K562 (cell line): ENCODE data around the gene THRSP. TPM values are rescaled to one million over a fixed set of nuclear protein-coding genes. Genes with fewer than 3 reads are reported as not detected.

Experiments used
- ARNT ChIP-seq, 2 experiments: fragments of 450-650 bp; IDR thresholded peaks; 2 replicates each; pipeline ENCODE4 v1.6.1; 2016; ENCODE audit warnings: mild to moderate bottlenecking in 1 of 2
- ATF7 ChIP-seq: fragments of 450-650 bp; IDR thresholded peaks from 2 replicates; pipeline ENCODE4 v1.7.1; 2014; ENCODE audit warnings: mild to moderate bottlenecking, moderate library complexity
- BCL6 ChIP-seq: fragments of 250-450 bp; sonication (Bioruptor Pico); IDR thresholded peaks from 2 replicates; pipeline ENCODE4 v1.4.0; 2020
- CEBPB ChIP-seq: fragments of 450-650 bp; IDR thresholded peaks from 2 replicates; pipeline ENCODE4 v1.6.1; 2016; ENCODE audit warnings: missing genetic modification characterization, missing compliant biosample characterization
- EHMT2 ChIP-seq: fragments of 450-650 bp; IDR thresholded peaks from 2 replicates; pipeline ENCODE4 v1.6.1; 2018; ENCODE audit warnings: antibody characterized with exemption
- EP400 ChIP-seq: fragments of 450-650 bp; IDR thresholded peaks from 2 replicates; pipeline ENCODE4 v1.6.1; 2017; ENCODE audit warnings: antibody characterized with exemption, mild to moderate bottlenecking, moderate library complexity
- FOXK2 ChIP-seq, 2 experiments: fragments of 450-650 bp; IDR thresholded peaks in 1 of 2; conservative IDR thresholded peaks in 1 of 2; 2 replicates each; pipeline ENCODE4 v1.6.1; 2016; ENCODE audit warnings: low read depth in 2 of 2, mild to moderate bottlenecking in 1 of 2
- HDAC2 ChIP-seq: fragments of 450-650 bp; IDR thresholded peaks from 2 replicates; pipeline ENCODE4 v1.6.1; 2016; ENCODE audit warnings: mild to moderate bottlenecking
- KAT7 ChIP-seq: sonication (generic); formaldehyde crosslinking; IDR thresholded peaks from 2 replicates; pipeline ENCODE4 v1.8.0; 2022; ENCODE audit warnings: missing genetic modification reagents, mild to moderate bottlenecking, borderline replicate concordance
- L3MBTL2 ChIP-seq: fragments of 450-650 bp; IDR thresholded peaks from 2 replicates; pipeline ENCODE4 v1.6.1; 2016; ENCODE audit warnings: mild to moderate bottlenecking, moderate library complexity
- NCOA4 ChIP-seq: fragments of 450-650 bp; IDR thresholded peaks from 2 replicates; pipeline ENCODE4 v1.6.1; 2018; ENCODE audit warnings: mild to moderate bottlenecking; ENCODE audit not compliant: partially characterized antibody
- NCOA6 ChIP-seq: fragments of 450-650 bp; IDR thresholded peaks from 2 replicates; pipeline ENCODE4 v1.6.1; 2017; ENCODE audit warnings: mild to moderate bottlenecking
- POLR2B ChIP-seq: fragments of 450-650 bp; IDR thresholded peaks from 2 replicates; pipeline ENCODE4 v1.6.1; 2018; ENCODE audit warnings: low read depth; ENCODE audit not compliant: partially characterized antibody
- SUPT5H ChIP-seq: fragments of 450-650 bp; IDR thresholded peaks from 2 replicates; pipeline ENCODE4 v1.6.1; 2016
- TBL1XR1 ChIP-seq, 2 experiments: IDR thresholded peaks; 2 replicates each; pipeline ENCODE4 v1.6.1; 2012; ENCODE audit warnings: improper control_type of control experiment in 2 of 2, low read length in 2 of 2, mild to moderate bottlenecking in 1 of 2
- TOE1 ChIP-seq, 2 experiments: fragments of 450-650 bp in 1 of 2; sonication (generic) in 1 of 2; formaldehyde crosslinking in 1 of 2; IDR thresholded peaks; 2 replicates each; pipeline versions ENCODE4 v1.7.1 to v1.8.0; 2016 to 2022; ENCODE audit warnings: borderline replicate concordance in 2 of 2, mild to moderate bottlenecking in 2 of 2, antibody characterized with exemption in 1 of 2, inconsistent platforms in 1 of 2, low read depth in 1 of 2, missing genetic modification reagents in 1 of 2, moderate library complexity in 1 of 2
- ZNF384 ChIP-seq: IDR thresholded peaks from 2 replicates; pipeline ENCODE4 v1.6.1; 2012; ENCODE audit warnings: low read depth, low read length, improper control_type of control experiment
- ZNF785 ChIP-seq: fragments of 250-450 bp; sonication (Bioruptor Pico); IDR thresholded peaks from 2 replicates; pipeline ENCODE4 v1.4.0; 2020; ENCODE audit warnings: mild to moderate bottlenecking
- polyA plus RNA-seq, 8 experiments: library from polyadenylated mRNA; depleted of rRNA in 4 of 8; stranded (reverse) in 5 of 8; unstranded in 3 of 8; fragments of >200 nt; fragmentation: Nextera tagmentation in 2 of 8; fragmentation: Illumina TruSeq in 1 of 8; extraction: Ambion mirVana in 2 of 8; extraction: Trizol in 1 of 8; gene quantifications; 2 replicates each; pipeline versions ENCODE4 v1.2.1 to v1.2.3, GENCODE V29; 2011 to 2014; ENCODE audit warnings: inconsistent platforms in 1 of 8, missing spikeins in 1 of 8
- total RNA-seq, 7 experiments: library from RNA; depleted of rRNA in 6 of 7; stranded (reverse); fragments of >200 nt in 6 of 7; fragmentation: Illumina TruSeq in 2 of 7; extraction: Trizol in 2 of 7; gene quantifications; 2 replicates each; pipeline versions ENCODE4 v1.2.1 to v1.2.3, GENCODE V29; 2011 to 2021; ENCODE audit warnings: low replicate concordance in 1 of 7
- TF ChIP-seq, protein P1 (sequence below), 2 experiments: fragments of 450-650 bp in 1 of 2; sonication (generic) in 1 of 2; formaldehyde crosslinking in 1 of 2; IDR thresholded peaks in 1 of 2; conservative IDR thresholded peaks in 1 of 2; 2 replicates each; pipeline versions ENCODE4 v1.6.1 to v1.8.1; 2016 to 2023; ENCODE audit warnings: mild to moderate bottlenecking in 2 of 2, moderate library complexity in 2 of 2, inconsistent platforms in 1 of 2, missing genetic modification reagents in 1 of 2
- TF ChIP-seq, protein P2 (sequence below): fragments of 450-650 bp; formaldehyde crosslinking; IDR thresholded peaks from 2 replicates; pipeline ENCODE4 v1.4.0; 2020; ENCODE audit warnings: mild to moderate bottlenecking, mixed read lengths
- TF ChIP-seq, protein P3 (sequence below): fragments of 200-800 bp; sonication (Bioruptor generic); IDR thresholded peaks from 2 replicates; pipeline ENCODE4 v1.6.1; 2017; ENCODE audit warnings: missing genetic modification characterization, missing compliant biosample characterization
- TF ChIP-seq, protein P4 (sequence below): fragments of 200-800 bp; sonication (Bioruptor generic); IDR thresholded peaks from 2 replicates; pipeline ENCODE4 v1.6.1; 2017; ENCODE audit warnings: missing genetic modification characterization, missing compliant biosample characterization

Gene THRSP
- total and polyA plus RNA-seq, 9 of the 15 experiments (the other 6 are each of a cell fraction or from before 2014, with no cell fraction given) = 0.23 to 0.56 (median 0.31) TPM; not detected in 2

DNA sequence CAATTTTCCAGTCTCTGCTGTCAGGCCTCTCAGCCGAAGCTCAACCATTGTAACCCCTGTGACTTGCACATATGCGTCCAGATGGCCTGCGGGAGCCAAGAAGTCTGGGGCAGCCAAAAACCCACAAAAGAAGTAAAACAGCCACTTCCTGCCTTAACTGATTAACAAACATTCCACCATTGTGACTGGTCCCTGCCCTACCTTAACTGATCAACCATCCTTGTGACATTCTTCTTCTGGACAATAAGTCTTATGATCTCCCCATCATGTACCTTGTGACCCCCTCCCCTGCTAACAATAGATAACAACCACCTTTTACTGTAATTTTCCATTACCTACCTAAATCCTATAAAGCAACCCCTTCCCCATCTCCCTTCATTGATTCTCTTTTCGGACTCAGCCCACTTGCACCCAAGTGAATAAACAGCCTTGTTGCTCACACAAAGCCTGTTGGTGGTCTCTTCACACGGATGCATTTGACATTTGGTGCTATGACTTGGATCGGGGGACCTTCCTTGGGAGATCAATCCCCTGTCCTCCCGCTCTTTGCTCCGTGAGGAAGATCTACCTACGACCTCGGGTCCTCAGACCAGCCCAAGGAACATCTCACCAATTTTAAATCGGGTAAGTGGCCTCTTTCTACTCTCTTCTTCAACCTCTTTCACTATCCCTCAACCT, 17.3 kb downstream of the THRSP start (continued):
- TF ChIP-seq NCOA6 (0 out of 2 replicates have a peak, but pooled peaks have one; percentile 38), NCOA4 (no peak), POLR2B (peak; percentile 56), BCL6 (CRISPR knock-in tag) (no peak), ATF7 (0 out of 2 replicates have a peak, but pooled peaks have one; percentile 21), L3MBTL2 (peak; percentile 66; the same call in 1 of the 2 replicates), HDAC2 (peak; percentile 47; the same call in 1 of the 2 replicates), ZNF785 (no peak), EHMT2 (0 out of 2 replicates have a peak, but pooled peaks have one; percentile 16), EP400 (peak; percentile 40), FOXK2 (conservative IDR thresholded peaks at IDR 0.05 in 1 of 2, IDR thresholded peaks at IDR 0.05 in 1 of 2; ENCODE audit: low read depth in 2 of 2) (peak in 1 of 2 experiments; percentile 8; a peak in 1 of 4 replicates), ZNF384 (no peak), KAT7 (CRISPR knock-in tag) (0 out of 2 replicates have a peak, but pooled peaks have one; percentile 50), SUPT5H (peak; percentile 57), TBL1XR1 (IDR thresholded peaks at IDR 0.05; ENCODE audit: low read length in 2 of 2) (0 out of 4 replicates have a peak, but pooled peaks of 1 of the 2 experiments have one; percentile 26), ARNT (IDR thresholded peaks at IDR 0.05) (0 out of 4 replicates have a peak, but pooled peaks of 1 of the 2 experiments have one; percentile 10), TOE1 (IDR thresholded peaks at IDR 0.05; ENCODE audit: borderline replicate concordance) (peak; percentile 72; the same call in 1 of the 2 replicates), TOE1 (CRISPR knock-in tag; IDR thresholded peaks at IDR 0.05; ENCODE audit: borderline replicate concordance, low read depth) (no peak), CEBPB (tag) (0 out of 2 replicates have a peak, but pooled peaks have one; percentile 35)
- TF ChIP-seq, protein P1, sequence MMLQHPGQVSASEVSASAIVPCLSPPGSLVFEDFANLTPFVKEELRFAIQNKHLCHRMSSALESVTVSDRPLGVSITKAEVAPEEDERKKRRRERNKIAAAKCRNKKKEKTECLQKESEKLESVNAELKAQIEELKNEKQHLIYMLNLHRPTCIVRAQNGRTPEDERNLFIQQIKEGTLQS (IDR thresholded peaks at IDR 0.05) = 0 out of 2 replicates have a peak, but pooled peaks have one; percentile 15
- TF ChIP-seq, protein P1 (CRISPR knock-in tag; conservative IDR thresholded peaks at IDR 0.05) = no peak
- TF ChIP-seq, protein P2, sequence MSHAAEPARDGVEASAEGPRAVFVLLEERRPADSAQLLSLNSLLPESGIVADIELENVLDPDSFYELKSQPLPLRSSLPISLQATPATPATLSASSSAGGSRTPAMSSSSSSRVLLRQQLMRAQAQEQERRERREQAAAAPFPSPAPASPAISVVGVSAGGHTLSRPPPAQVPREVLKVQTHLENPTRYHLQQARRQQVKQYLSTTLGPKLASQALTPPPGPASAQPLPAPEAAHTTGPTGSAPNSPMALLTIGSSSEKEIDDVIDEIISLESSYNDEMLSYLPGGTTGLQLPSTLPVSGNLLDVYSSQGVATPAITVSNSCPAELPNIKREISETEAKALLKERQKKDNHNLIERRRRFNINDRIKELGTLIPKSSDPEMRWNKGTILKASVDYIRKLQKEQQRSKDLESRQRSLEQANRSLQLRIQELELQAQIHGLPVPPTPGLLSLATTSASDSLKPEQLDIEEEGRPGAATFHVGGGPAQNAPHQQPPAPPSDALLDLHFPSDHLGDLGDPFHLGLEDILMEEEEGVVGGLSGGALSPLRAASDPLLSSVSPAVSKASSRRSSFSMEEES (CRISPR knock-in tag) = peak; percentile 40; the same call in 1 of the 2 replicates
- TF ChIP-seq, protein P3, sequence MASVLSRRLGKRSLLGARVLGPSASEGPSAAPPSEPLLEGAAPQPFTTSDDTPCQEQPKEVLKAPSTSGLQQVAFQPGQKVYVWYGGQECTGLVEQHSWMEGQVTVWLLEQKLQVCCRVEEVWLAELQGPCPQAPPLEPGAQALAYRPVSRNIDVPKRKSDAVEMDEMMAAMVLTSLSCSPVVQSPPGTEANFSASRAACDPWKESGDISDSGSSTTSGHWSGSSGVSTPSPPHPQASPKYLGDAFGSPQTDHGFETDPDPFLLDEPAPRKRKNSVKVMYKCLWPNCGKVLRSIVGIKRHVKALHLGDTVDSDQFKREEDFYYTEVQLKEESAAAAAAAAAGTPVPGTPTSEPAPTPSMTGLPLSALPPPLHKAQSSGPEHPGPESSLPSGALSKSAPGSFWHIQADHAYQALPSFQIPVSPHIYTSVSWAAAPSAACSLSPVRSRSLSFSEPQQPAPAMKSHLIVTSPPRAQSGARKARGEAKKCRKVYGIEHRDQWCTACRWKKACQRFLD = peak; percentile 52; the same call in 1 of the 2 replicates
- TF ChIP-seq, protein P4, sequence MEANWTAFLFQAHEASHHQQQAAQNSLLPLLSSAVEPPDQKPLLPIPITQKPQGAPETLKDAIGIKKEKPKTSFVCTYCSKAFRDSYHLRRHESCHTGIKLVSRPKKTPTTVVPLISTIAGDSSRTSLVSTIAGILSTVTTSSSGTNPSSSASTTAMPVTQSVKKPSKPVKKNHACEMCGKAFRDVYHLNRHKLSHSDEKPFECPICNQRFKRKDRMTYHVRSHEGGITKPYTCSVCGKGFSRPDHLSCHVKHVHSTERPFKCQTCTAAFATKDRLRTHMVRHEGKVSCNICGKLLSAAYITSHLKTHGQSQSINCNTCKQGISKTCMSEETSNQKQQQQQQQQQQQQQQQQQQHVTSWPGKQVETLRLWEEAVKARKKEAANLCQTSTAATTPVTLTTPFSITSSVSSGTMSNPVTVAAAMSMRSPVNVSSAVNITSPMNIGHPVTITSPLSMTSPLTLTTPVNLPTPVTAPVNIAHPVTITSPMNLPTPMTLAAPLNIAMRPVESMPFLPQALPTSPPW = peak; percentile 28; the same call in 1 of the 2 replicates
